Endometrium (tissue), 2 donors: ENCODE results near the gene COL8A2.

Source experiments
- FAIRE-seq: peaks from 2 replicates; lab custom pipeline; 2012; peaks lifted over from hg19 to GRCh38; lab: Jason Lieb, UNC
- donor health status: control.
- donor health status: control.

COL8A2 gene

DNA sequence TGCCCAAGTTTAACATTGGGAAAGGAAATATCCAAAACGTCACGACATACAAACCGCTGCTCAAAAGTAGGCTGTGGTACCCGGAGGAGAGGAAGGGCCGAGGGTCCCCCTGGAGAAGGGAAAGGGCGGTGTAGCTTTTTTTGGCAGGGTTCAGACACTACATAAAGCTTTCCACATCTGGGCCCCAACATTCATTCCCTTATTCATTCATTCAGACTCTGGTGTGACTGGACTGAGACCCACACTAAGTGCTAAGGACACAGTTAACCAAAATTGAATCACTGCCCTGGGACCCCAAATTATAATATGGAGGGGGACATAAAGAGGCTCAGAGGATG lies 10.3 kb upstream of the COL8A2 start:
- FAIRE-seq, result no peak

DNA sequence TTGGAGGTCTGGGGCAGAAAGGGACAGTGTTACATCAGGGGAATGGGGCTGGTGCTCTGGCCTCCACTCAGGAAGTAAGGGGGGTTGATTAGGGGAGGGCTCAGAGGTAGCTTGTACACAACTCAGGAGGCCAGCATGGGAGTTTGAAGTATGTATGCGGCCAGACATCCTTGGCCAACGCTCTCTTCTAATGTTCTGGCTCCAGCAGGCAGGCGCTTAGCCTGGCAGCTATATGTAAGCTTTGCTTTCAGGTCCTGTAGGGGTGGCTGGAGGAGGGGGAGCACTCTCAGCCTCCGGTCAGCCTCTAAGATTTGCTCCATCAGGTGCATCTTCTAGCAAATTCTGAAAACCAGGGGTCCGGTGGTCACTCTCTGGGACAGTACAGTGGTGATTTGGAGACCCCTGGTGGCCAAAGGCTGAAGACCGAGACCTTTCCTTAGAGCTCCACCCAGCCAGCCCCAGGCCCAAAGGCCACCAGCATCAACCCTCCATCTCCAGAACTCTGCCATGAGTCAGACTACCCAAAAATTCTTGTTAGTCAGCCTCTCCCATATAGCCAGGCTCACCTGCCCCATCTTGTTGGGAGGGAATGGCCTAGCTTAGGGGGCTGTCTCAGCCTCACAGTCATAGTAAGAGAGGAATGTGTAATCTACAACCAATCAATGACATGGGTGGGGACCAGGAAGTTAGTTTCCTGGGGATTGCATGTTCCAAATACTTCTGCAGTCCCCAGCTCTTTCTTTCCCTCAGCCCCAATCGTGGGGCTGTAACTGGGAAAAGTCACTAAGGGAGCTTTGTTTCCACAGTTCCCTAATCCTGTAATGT lies 9.7 kb upstream of the COL8A2 start:
- no peak for FAIRE-seq

DNA sequence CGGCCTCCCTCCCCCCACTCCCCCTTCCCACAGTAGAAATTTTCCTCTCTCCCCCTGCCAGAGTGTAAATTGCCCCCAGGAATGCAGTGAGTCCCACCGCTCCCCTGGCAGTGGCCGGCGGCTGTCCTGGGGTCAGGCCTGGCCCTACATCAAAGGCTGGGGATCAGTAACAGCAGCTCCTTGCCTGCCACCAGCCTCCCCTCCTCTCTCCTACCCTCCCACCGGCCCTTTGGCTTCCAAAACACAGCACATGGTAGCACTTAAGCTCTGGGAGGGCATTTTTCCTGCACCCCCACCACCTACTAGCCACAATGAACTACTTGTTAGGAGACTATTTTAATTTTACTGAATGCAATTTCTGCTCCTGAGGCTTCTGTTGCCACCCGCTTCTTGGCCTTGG lies 9.0 kb upstream of the COL8A2 start:
- no peak for FAIRE-seq

DNA sequence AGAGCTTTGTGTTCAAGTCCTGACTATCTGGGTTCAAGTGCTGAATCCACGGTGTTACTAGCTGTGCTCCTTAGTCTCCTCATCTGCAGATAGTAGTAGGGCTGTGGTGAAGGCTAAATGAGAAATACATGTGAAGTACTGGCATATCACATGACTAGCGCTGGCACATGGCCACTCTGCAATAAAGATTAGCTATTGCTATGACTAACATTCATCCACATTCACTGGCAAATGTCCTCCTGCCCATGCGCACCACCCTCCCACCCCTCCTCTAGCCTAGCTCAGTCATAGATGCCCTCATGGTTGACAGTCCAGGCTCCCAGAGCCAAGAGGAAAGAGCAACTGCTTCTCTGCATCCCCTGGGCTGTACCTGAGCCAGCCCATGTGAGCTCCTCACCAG lies 8.5 kb upstream of the COL8A2 start:
- FAIRE-seq, result no peak

DNA sequence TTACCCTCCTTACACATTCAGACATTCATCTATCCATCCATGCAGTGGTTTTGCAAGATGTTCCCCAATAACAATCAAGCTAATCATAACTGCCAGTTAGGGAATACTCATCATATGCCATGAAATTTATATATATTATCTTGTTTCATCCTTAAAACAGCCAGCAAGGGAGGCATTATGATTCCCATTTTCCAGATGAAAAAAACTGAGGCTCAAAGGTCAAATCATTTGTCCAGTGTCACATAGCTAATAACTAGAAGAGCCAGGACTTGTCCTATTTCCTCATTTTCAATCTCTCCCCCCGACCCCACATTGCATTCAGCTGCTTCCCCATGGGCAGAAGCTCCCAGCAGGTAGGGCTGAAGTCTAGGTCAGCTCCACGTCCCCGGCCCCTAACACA lies 7.0 kb upstream of the COL8A2 start:
- no peak for FAIRE-seq

DNA sequence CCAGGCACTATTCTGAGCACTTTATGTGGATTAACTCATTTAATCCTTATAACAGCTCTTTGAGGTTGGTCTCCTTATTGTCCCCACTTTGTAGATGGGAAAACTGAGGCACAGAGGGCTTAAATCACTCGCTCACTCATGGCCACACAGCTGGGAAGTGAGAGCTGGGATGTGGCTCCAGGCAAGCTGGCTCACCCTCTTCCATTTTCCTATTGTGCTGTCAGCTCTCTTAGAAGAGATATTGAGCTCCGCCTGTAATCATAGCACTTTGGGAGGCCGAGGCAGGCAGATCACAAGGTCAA lies 3.8 kb upstream of the COL8A2 start:
- no peak for FAIRE-seq

DNA sequence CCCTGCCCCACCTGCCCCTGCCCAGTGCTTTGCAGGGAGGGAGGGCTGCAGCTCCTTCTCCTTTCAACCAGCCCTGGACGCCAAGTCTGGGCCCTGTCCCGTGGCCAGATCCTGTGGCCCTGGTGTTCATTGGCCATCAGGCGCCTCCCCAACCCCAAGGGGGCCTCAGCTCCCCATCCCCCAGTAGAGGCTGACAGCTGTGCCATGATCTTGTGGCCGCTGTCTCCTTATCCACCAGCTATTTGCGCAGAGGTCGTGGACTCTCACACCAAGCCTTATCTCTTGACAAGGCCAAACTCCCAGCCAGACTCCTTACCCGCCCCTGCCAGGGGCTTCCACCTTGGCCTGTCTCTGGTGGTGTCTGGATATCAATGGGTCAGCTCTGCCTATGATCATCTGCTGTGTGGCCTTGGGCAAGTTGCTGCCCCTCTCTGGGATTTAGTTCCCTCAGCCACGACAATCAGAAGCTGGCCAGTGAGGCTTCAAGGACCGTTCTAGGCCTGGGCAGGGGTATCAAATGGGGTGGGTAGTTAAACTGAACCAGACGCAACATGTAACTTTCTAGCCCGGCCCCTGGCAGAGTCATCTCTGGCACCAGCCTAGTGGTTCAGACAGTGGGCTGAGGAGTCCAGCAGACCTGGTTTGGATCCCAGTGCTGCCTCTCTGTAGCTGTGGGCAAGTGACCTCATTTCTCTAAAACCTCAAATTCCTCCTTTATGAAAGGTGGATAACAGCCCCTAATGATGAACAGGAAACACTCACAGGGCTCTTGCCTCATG lies 3.3 kb upstream of the COL8A2 start:
- no peak for FAIRE-seq

DNA sequence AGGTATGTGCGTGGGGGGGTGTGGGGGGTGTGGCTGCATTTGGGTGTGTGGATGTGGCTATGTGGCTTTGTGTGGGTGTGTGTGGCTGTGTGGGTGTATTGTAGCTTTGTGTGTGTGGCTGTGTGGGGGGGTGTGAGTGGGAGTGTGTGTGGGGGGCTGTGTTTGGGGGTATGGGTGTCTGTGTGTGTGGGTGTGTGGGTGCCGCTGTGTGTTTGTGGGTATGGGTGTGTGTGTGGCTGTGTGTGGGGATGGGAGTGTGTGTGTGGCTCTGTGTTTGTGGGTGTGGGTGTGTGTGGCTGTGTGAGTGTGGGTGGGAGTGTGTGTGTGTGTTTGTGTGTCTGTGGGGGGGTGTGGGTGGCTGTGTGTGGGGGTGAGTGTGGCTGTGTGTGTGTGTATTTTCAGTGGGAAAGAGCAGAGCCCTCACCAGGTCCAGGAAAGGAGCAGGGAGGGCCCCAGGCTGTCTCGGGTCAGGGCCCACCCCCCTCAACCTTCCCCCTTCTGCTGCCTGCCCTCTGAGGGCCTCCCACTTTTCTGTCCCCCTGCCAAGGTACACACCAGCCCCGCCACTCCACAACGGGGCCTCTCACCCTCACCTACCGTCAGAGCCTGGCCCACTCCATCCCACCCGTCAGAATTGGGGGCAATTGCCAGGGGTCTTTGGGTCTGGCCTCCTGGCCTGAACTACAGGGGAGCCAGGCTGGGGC lies 1.9 kb upstream of the COL8A2 start:
- FAIRE-seq, result no peak

DNA sequence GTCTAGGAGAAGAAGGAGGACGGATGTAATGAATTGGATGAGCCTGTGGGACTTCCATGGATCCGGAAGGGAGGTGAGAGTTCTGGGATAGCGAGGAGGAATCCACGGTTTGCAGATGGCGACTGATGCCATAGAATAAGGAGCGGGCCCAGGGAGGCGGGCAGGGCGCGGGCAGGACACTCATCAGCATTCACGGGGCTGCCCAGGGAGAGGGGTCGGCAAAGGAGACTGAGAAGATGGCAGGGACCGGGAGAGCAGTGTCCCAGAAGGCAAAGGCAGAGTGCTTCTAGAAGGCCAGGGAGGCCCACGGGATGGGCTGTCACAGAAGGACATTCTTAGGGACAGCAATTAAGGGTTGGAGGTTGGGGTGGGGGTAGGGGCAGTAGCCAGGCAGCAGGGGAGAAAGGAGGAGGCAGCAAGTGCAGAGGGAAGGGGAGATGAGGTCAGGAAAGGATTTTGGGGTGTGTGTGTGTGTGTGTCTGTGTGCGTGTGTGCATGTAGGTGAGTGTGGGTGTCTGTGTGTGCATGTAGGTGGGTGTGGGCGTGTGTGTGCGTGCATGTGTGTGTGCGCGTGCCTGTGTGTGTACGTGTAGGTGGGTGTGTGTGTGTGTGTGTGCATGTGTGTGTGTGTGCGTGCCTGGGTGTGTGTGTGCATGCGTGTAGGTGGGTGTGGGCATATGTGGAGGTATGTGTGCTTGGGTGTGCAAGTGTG lies 1.1 kb upstream of the COL8A2 start:
- no peak for FAIRE-seq

DNA sequence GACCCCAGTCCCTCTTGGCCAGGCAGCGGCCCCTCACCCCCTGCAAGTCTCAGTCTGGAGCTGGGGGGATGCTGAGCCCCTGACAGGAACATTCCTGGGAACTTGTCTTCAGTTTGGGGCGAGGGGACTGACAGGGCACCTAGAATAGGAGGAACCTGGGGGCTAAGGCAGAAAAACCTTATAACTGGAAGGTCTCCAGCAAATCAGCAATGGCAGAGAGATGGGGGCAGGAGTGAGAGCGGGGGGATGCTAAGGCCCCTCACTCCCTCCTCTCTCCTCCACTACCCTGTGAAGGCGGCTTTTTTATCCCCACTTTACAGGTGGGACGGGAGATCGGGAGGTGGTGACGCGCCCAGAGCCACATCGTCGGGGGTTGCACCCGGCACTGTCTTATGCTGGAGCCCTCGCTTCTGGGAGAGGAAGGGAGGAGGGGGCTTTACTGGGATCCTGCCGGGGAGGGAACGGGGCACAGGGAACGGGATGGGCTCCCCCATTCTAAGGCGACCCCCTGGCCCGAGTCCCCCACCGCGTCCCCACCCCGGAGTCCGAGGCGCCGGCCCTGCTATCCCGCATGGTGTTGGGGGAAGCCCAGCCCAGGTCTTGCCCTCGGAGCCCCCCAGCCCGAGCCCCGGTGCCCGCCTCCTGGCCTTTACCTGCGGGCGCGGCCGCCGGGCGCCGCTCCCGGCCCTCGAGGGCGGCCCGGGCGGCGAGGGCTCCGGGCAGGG lies 456 bp downstream of the COL8A2 start:
- FAIRE-seq, result no peak

DNA sequence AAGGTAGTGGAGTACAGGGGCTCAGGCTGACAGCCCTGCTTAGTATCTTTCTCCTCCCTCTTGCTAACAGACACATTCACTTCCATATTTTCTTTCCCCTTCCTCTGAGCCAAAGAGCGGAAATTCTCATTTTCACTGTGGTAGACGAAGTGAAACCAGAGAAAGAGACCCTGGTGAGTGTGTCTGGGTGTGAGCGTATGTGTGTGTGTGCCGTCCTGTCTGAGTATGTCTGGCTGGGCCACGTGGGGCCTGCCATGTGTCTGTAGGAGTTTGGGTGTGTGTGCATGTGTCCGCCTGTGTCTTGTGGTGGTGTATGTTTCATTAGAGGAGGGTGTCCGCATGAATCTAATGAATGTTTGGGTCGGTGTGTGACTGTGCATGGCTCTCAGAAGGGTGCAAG lies 1.7 kb downstream of the COL8A2 start:
- no peak for FAIRE-seq

DNA sequence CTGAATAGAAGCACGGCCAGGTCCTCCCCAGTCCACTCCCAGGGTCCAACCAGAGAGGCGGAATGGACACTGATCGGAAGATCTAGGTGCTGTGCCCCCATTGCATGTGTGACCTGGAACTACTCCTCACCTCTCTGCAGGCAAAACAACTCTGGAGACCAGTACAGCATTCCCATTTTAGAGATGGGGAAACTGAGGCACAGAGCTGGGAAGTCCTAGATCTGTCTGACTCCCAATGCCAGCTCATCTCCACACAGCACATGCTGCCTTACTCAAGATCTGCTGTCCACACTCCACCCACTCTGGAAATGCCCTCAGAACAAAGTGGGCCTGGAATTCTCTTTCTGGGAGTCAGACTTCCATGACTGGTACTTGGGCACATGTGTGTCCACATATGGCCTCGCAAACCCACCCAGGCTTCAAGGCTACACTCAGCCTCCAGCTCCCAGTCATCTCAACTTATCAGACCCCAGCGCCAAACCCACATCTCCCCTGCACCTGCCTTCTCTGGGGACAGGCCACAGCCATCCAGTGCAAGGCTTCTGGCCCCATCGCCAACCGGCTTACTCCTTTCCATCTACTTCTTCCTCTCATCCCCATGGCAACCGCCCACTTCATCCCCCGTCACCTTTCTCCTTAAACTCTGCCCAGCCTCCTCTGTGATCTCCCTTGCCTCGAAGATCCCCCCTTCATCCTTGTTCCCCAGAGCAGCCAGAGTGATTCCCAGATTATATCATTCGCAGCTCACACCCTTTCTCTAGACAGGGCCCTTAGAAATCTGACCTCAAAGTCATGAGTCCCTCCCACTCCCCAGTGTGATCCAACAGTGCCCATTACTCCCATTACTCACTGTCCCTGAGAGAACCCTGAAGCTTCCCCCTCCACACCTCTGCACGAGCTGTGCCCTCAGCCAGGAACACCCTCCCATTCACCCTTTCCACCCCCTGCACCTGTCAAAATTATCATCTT lies 2.7 kb downstream of the COL8A2 start:
- no peak for FAIRE-seq

DNA sequence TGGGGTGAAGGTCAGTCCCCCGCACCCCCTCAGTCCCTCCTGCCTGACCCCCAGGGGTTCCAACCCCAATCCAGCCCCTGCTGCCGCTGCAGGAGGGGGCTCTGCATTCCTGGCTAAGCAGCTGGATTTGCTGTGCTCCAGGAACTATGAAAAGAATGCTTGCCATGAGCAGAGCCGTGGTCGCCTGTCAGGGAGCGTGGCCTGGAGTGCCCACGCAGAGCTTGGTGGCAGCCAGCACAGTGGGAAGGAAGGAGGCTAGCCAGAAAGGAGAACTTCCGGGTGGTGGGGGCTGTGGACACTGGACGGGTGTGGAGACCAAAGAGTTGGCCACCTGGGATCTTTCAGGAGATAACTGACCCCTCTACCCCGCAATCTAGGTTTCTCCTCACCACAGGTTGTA lies 5.6 kb downstream of the COL8A2 start:
- no peak for FAIRE-seq

DNA sequence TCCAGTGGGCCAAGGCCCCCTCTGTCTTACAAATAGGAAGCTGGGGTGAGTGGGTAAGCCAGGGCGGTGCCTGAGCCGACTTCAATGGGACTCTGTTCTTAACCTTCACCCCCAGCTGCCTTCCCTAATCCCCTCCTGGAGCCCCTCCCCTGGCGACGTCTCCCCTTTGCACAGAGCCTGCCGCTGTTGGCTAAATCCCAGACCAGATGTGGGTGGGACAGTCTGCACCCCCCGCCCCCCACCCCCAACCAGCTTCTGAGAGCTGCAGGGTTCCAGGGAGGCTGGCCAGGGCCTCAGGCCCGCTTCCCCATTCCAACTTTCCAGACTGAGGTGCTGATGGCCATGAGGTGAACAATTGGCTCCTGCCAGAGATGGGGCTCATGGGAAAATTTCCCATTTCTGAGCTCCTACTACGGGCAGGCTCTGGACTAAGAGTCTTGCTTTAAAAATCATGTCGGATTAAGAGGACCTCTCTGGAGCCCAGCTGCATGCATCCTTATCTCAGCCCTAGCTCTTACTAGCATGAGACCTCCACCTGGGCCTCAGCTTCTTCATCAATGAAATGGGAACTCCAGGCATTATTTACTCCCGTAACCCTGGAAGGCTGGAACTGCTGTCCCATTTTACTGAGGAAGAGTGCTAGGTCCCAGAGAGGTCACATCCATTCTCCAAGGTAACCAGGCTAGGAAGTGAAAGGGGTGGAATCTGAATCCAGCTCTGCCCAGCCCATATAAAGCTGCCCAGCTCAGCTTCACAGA lies 6.4 kb downstream of the COL8A2 start:
- no peak for FAIRE-seq

DNA sequence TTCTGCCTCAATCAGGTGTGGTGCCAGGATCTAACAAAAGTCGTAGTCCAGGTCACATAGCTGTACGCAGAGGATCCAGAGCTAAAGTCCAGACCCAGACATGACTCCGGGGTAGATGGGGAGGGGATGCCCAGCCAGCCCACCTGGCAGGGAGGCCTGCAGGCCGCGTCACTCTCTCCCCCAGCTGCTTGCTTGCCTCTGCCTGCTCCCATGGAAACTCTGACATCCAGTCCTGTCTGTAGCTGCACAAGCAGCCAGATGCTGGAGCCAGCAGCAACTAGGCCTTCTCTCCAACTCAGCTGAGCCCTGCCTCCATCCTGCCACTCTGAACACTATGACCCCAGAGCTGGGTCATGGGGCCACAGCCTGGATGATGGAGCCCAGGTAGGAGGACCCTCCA lies 8.1 kb downstream of the COL8A2 start:
- FAIRE-seq, result no peak

DNA sequence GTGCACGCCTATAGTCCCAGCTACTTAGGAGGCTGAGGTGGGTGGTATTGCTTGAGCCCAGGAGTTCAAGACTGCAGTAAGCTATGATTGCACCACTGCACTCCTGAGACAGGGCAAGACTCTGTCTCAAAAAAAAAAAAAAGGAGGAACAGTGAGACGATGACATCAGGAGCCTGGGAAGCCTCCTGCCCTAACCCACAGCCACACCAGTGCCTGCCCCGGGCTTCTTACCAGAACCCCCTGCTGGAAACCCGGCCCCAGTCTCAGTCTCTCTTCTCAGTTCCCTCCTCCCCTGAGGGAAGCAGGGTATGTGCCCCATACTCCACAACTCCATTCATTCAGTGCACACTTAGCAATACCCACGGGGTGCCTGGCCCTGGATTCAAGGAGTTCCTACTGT lies 9.1 kb downstream of the COL8A2 start:
- no peak for FAIRE-seq

DNA sequence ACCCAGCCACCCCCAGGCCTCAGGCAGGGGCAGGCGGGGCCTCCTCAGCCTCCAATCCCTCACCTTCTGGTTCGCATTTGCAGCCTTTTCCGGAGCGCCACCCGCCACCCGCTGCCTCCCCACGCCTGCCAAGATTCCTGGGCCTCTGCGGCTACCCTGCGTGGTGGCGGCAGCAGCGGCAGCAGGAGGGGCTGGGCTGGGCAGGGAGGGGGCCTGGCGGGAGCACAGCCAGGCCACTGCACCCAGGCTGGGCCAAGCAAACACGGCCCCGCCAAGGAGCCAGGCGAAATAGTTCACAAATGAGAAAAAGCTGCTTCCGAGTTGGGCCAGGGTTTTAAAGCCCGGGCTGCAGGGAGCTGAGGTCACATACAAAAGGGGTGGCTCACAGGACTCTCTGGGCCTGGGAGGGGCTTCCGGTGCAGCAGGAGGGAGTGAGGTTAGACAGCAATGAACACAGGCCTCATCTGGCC lies 9.8 kb downstream of the COL8A2 start:
- no peak for FAIRE-seq

DNA sequence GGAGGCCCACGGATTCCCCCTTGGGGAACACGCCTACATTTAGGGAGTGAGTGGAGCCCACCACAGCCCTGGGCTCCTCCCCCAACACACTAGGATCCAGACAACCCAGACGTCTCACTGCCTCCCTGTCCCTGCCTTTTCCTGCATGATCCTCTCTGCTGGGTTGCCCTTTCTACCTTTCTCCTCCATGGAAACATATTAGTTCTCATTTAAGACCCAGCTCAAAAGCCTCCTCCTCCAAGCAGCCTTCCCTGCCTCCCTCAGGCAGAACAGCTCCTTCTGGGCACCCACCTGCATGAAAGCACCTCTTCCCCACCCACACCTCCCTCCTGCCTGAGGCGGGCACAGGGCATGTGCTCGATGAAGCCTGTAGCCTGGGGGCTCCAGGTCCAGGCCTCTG lies 10.7 kb downstream of the COL8A2 start:
- no peak for FAIRE-seq

DNA sequence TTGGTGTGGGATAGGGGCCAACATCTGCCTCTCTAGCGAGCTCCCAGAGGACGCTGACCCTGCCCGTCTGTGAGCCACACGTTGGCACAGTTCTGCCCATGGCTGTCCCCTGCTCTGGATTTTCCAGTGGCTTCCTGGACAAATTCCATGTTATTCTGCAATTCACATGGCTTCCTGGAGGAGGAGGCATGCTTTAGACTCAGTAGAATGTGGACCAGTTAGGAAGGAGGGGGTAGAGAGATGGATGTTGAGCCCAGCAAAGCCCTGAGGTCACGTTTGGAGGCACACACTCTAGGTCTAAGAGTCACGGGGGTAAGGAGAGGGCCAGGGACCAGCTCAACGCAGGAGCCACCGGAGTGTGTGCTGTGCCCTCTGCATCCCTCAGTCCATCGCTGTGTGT lies 12.2 kb downstream of the COL8A2 start:
- no peak for FAIRE-seq

DNA sequence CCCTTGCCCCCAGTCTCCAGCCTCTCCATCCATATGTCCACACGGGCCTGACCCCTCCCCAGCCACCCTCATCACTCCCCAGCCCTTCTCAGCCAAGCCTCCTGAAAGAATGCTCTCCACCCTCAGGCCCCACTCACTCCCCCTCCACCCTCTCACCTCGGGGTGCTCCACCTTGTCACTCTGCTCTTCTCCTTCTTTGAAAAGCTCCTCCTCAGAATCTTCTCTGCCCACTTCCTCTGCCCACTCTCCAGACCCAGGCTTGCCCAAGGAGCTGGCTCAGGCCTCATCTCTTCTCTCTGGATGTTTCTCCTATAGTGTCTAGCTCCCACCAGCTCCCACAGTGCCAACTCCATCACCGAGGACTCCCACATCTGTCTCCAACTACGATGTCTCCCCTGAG lies 13.9 kb downstream of the COL8A2 start:
- no peak for FAIRE-seq
